GM23248 (cell line): ENCODE results near the gene ORAI2. TPM values are rescaled to one million over a fixed set of nuclear protein-coding genes. Genes with fewer than 3 reads are reported as not detected.
A peak's percentile ranks its signal among the peaks of the same experiment; 100 is the strongest.

Source experiments
- DNase-seq: peaks from one replicate; pipeline ENCODE4 v3.0.0-alpha.2; 2015
- H2AFZ ChIP-seq: fragments of 200-600 bp; sonication (generic); 2 replicates; pipeline ENCODE4 v1.6.1; 2016; ENCODE audit warnings: antibody characterized with exemption
- H3F3A ChIP-seq: fragments of 200-600 bp; sonication (generic); 2 replicates; pipeline ENCODE4 v1.6.1; 2016; ENCODE audit warnings: mild to moderate bottlenecking, antibody characterized with exemption, mixed run types; ENCODE audit not compliant: insufficient read depth
- H3K27ac ChIP-seq: fragments of 200-600 bp; sonication (generic); 2 replicates; pipeline ENCODE4 v1.5.1; 2016; ENCODE audit warnings: mild to moderate bottlenecking
- H3K27me3 ChIP-seq: fragments of 200-600 bp; sonication (generic); replicated peaks from 2 replicates; pipeline ENCODE4 v1.6.1; 2016; ENCODE audit warnings: mild to moderate bottlenecking; ENCODE audit not compliant: insufficient read depth
- H3K36me3 ChIP-seq: fragments of 200-600 bp; sonication (generic); 2 replicates; pipeline ENCODE4 v1.6.1; 2016; ENCODE audit warnings: low read depth, mild to moderate bottlenecking
- H3K4me1 ChIP-seq: fragments of 200-600 bp; sonication (generic); 2 replicates; pipeline ENCODE4 v1.6.1; 2016; ENCODE audit warnings: mild to moderate bottlenecking; ENCODE audit not compliant: insufficient read depth
- H3K4me2 ChIP-seq: fragments of 200-600 bp; sonication (generic); one replicate; pipeline ENCODE4 v1.6.1; 2016; ENCODE audit warnings: mild to moderate bottlenecking; ENCODE audit not compliant: unreplicated experiment
- H3K4me3 ChIP-seq: fragments of 200-600 bp; sonication (generic); 2 replicates; pipeline ENCODE4 v1.5.1; 2016; ENCODE audit warnings: mild to moderate bottlenecking
- H3K79me2 ChIP-seq: fragments of 200-600 bp; sonication (generic); 2 replicates; pipeline ENCODE4 v1.6.1; 2016; ENCODE audit warnings: mild to moderate bottlenecking; ENCODE audit not compliant: insufficient read depth
- H3K9ac ChIP-seq: fragments of 200-600 bp; sonication (generic); 2 replicates; pipeline ENCODE4 v1.6.1; 2016; ENCODE audit warnings: mild to moderate bottlenecking
- H3K9me2 ChIP-seq: fragments of 200-600 bp; sonication (generic); 2 replicates; pipeline ENCODE4 v1.6.1; 2016; ENCODE audit warnings: mixed run types, mild to moderate bottlenecking, moderate library complexity; ENCODE audit not compliant: insufficient read depth
- H3K9me3 ChIP-seq: fragments of 200-600 bp; sonication (generic); one replicate; pipeline ENCODE4 v1.6.1; 2017; ENCODE audit warnings: low read depth
- H4K20me1 ChIP-seq: fragments of 200-600 bp; sonication (generic); 2 replicates; pipeline ENCODE4 v1.6.0; 2016; ENCODE audit not compliant: insufficient read depth
- EZH2 ChIP-seq: fragments of 200-600 bp; sonication (generic); IDR thresholded peaks from 2 replicates; pipeline ENCODE4 v1.6.1; 2018; ENCODE audit warnings: antibody characterized with exemption, mild to moderate bottlenecking; ENCODE audit not compliant: insufficient read depth, poor library complexity, severe bottlenecking
- EZH2phosphoT487 ChIP-seq: fragments of 200-600 bp; sonication (generic); IDR thresholded peaks from 2 replicates; pipeline ENCODE4 v1.6.1; 2018; ENCODE audit warnings: antibody characterized with exemption, moderate library complexity, mild to moderate bottlenecking, low read depth; ENCODE audit not compliant: insufficient read depth
- WGBS, 2 experiments: methylation state at CpG; one replicate each; pipeline ENCODE4 v1.1.6; 2015 to 2017; ENCODE audit warnings: low lambda C conversion rate in 2 of 2, low coverage in 1 of 2; ENCODE audit errors: missing lambda C conversion rate in 2 of 2; 5-methylcytosine and 5-hydroxymethylcytosine counted together
- in situ Hi-C: fragments of 300-500 bp; cut with MboI; formaldehyde crosslinking; loops from 2 replicates; pipeline ENCODE4 v1.15.0; 2020
- polyA plus RNA-seq: library from polyadenylated mRNA; unstranded; fragments of >200 nt; fragmentation: Nextera tagmentation; extraction: Ambion mirVana; gene quantifications from 2 replicates; pipeline ENCODE4 v1.2.1, GENCODE V29; 2016
- total RNA-seq: library from RNA; depleted of rRNA; stranded (reverse); fragments of >200 nt; shearing (Covaris generic); gene quantifications from 2 replicates; pipeline ENCODE4 v1.2.3, GENCODE V29; 2014; rRNA removed

The ORAI2 gene
- total RNA-seq, result 42.2 and 47.6 TPM in 2 replicates
- 30.3 and 32.6 TPM in 2 replicates for polyA plus RNA-seq

DNA sequence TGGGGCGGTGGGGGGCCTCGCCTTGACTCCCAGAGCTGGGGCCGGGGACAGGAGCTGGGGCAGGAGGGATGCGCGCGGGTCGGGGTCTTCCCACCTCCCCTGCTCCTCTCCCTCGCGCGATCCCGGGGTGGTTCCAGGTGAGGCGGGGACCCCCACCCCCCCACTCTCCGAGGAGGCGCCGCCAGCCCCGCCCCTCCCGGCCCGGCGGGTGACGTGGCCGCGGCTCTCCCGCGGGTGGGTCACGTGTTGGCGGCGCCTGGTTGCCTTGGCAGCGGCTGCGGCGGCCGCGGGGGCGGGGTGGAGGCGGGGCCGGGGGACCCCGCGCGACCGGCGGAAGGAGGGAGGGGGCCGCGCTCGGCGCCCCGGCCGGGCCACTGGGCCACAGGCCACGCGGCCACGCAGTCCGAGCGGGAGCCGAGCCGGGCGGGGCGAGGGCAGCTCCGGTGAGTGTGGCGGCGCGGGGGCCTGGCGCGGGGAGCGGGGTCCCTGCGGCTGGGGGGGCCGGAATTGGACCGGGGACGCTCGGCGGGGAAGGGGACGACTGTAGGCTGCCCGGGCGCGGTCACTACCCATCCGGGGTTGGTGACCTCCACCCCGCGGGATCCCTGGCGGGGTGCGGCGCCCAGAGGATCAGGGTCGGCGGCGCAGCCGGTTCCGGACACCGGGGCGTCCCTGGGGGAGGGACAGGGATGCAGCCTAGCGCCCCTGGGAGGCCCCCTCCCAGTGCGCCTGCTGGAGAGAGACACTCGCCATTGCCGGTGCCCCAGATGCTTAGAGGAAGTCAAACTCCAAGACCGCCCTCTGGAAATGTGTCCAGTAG is at the start of gene ORAI2:
Gene ORAI2, plus strand, starts transcription at position 357 of the 820 bp plus-strand sequence. CDS start 5,382 bp downstream, outside the sequence.
- Histone ChIP-seq H3K4me2 (peak within 1 kb of the TSS; percentile 93), H3F3A (peaks cover 25% of the 10 kb centered on the region), H3K9me2 (no peaks in the 10 kb centered on the region), H3K79me2 (peaks cover 17% of the 10 kb centered on the region), H4K20me1 (no peaks in the 10 kb centered on the region), H3K27ac (peak within 1 kb of the TSS; percentile 37), H3K27me3 (no peaks in the 10 kb centered on the region), H3K9me3 (no peaks in the 10 kb centered on the region), H3K4me1 (no peaks in the 10 kb centered on the region), H3K9ac (peak within 1 kb of the TSS; percentile 93), H3K4me3 (peak within 1 kb of the TSS; percentile 89), H3K36me3 (no peaks in the 10 kb centered on the region), H2AFZ (peak within 1 kb of the TSS; percentile 95)
- in situ Hi-C loops, result no loop called here
- TF ChIP-seq EZH2 (no peak), EZH2phosphoT487 (no peak)
- WGBS, 2 experiments, result 2 to 5% methylated on average over 7 to 68 of the region's 90 CpGs
- peak; percentile 90 for DNase-seq

GRCh38 chr7:102387064-102387463 is 46.3 kb upstream of the ORAI2 start:
- no peak for TF ChIP-seq EZH2phosphoT487
- no peak for TF ChIP-seq EZH2
- DNase-seq, result no peak
- H3K79me2 ChIP-seq, result no peaks in the 10 kb centered on the region
- H3K4me2 ChIP-seq, result no peak overlapping the region
- H3K4me1 ChIP-seq, result no peaks in the 10 kb centered on the region
- in situ Hi-C loops, result no loop called here
- H3K36me3 ChIP-seq, result peaks cover 3% of the 10 kb centered on the region; the same call in 1 of the 2 replicates
- H3K9me2 ChIP-seq, result no peaks in the 10 kb centered on the region
- peaks cover 10% of the 10 kb centered on the region; the same call in 1 of the 2 replicates for H3F3A ChIP-seq
- WGBS, 2 experiments, result 91 to 92% methylated on average over 6 of the region's 6 CpGs
- no peak overlapping the region for H2AFZ ChIP-seq
- H4K20me1 ChIP-seq, result no peaks in the 10 kb centered on the region
- H3K27me3 ChIP-seq, result no peaks in the 10 kb centered on the region
- no peaks in the 10 kb centered on the region for H3K9me3 ChIP-seq
- no peak overlapping the region for H3K4me3 ChIP-seq
- no peak overlapping the region for H3K27ac ChIP-seq
- H3K9ac ChIP-seq, result no peak overlapping the region

GRCh38 chr7:102389810-102390209 is 43.6 kb upstream of the ORAI2 start:
- Histone ChIP-seq H3K27ac (no peak overlapping the region), H4K20me1 (no peaks in the 10 kb centered on the region), H3K27me3 (no peaks in the 10 kb centered on the region), H3K79me2 (no peaks in the 10 kb centered on the region), H3K9me2 (no peaks in the 10 kb centered on the region), H3K4me1 (no peaks in the 10 kb centered on the region), H3K36me3 (no peaks in the 10 kb centered on the region), H3F3A (peaks cover 11% of the 10 kb centered on the region; the same call in 1 of the 2 replicates), H3K9me3 (no peaks in the 10 kb centered on the region), H2AFZ (no peak overlapping the region), H3K4me3 (no peak overlapping the region), H3K9ac (no peak overlapping the region), H3K4me2 (no peak overlapping the region)
- 81 to 83% methylated on average over 3 of the region's 3 CpGs for WGBS, 2 experiments
- in situ Hi-C loops, result loop anchor here (10.0 kb wide), 1 partner anchor 105 kb away; the partner anchor contains the start of gene SH2B2
- no peak for DNase-seq
- TF ChIP-seq EZH2, result no peak
- no peak for TF ChIP-seq EZH2phosphoT487

GRCh38 chr7:102390697-102391484 is 42.5 kb upstream of the ORAI2 start:
- Histone ChIP-seq H2AFZ (no peak overlapping the region), H3K79me2 (no peaks in the 10 kb centered on the region), H3K9ac (no peak overlapping the region), H4K20me1 (no peaks in the 10 kb centered on the region), H3K9me3 (no peaks in the 10 kb centered on the region), H3K4me1 (no peaks in the 10 kb centered on the region), H3K4me3 (no peak overlapping the region), H3K27ac (no peak overlapping the region), H3K36me3 (no peaks in the 10 kb centered on the region), H3K4me2 (no peak overlapping the region), H3F3A (peaks cover 16% of the 10 kb centered on the region; the same call in 1 of the 2 replicates), H3K9me2 (no peaks in the 10 kb centered on the region), H3K27me3 (no peaks in the 10 kb centered on the region)
- in situ Hi-C loops, result loop anchor here (10.0 kb wide), 1 partner anchor 106 kb away; the partner anchor contains the start of gene SH2B2
- TF ChIP-seq EZH2phosphoT487, result no peak
- 63 to 66% methylated on average over 12 of the region's 12 CpGs for WGBS, 2 experiments
- peak; percentile 80 for DNase-seq
